DND-41 (cell line): ENCODE results near the gene SYNDIG1.

Experiments used
- EZH2 ChIP-seq: IDR thresholded peaks from 3 replicates; pipeline ENCODE4 v1.6.1; 2012; ENCODE audit warnings: borderline replicate concordance, low read depth, mild to moderate bottlenecking, moderate library complexity, low read length, inconsistent platforms; ENCODE audit not compliant: severe bottlenecking
- TF ChIP-seq, protein P1 (sequence below): IDR thresholded peaks from 2 replicates; pipeline ENCODE4 v1.5.1; 2012; ENCODE audit warnings: borderline replicate concordance, low read length, moderate library complexity, mild to moderate bottlenecking; ENCODE audit not compliant: poor library complexity, severe bottlenecking; ENCODE audit errors: extremely low read depth

DNA sequence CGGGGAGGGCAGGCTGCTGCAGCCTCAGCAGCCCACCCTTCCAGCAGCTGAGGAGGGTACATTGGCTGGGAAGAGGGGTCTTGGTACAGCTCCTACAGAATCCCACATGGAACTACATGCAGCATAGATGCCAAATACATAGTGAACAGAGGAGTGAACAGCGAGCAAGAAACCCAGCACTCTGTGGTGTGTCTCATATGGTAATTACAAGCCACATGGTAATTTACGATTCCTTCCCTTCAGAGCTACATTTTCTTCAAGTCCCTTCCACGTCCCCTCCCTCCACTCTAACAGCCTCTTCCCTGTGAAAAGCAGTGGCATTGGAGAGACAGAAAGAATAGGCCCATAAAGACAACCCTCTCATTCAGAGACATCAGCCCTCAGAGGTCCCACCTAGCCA, 167.7 kb downstream of the SYNDIG1 start:
- TF ChIP-seq, protein P1, sequence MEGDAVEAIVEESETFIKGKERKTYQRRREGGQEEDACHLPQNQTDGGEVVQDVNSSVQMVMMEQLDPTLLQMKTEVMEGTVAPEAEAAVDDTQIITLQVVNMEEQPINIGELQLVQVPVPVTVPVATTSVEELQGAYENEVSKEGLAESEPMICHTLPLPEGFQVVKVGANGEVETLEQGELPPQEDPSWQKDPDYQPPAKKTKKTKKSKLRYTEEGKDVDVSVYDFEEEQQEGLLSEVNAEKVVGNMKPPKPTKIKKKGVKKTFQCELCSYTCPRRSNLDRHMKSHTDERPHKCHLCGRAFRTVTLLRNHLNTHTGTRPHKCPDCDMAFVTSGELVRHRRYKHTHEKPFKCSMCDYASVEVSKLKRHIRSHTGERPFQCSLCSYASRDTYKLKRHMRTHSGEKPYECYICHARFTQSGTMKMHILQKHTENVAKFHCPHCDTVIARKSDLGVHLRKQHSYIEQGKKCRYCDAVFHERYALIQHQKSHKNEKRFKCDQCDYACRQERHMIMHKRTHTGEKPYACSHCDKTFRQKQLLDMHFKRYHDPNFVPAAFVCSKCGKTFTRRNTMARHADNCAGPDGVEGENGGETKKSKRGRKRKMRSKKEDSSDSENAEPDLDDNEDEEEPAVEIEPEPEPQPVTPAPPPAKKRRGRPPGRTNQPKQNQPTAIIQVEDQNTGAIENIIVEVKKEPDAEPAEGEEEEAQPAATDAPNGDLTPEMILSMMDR = no peak
- TF ChIP-seq EZH2 = no peak
